Upper lobe of left lung (tissue), 6 donors: ENCODE measurements around the gene NACC1. TPM values are rescaled to one million over a fixed set of nuclear protein-coding genes. Genes with fewer than 3 reads are reported as not detected.
A peak's percentile ranks its signal among the peaks of the same experiment; 100 is the strongest.
"Not testable (repeated sequence)": the region's sequence is repeated elsewhere in the genome, so short reads cannot be mapped to it uniquely, and the experiment has no call there.

ENCODE experiments used
- ATAC-seq, 2 donors: fragments of 200-7000 bp; cut with Tn5 transposase; one replicate each; pipeline ENCODE4 v1.9.1; 2022; ENCODE audit warnings: mild to moderate bottlenecking in 2 of 2, moderate library complexity in 2 of 2; ENCODE audit not compliant: low FRiP score in 2 of 2
- DNase-seq, 2 donors: peaks; one replicate each; pipeline ENCODE4 v3.0.0-alpha.2; 2019 to 2020
- H3K27ac ChIP-seq, 4 donors: fragments of 200-600 bp; sonication (generic); one replicate each; pipeline ENCODE4 v1.5.1; 2016 to 2019
- H3K27me3 ChIP-seq, 4 donors: fragments of 200-600 bp; sonication (generic); one replicate each; pipeline ENCODE4 v1.5.1; 2017 to 2019
- H3K36me3 ChIP-seq, 4 donors: fragments of 200-600 bp; sonication (generic); one replicate each; pipeline ENCODE4 v1.5.1; 2016 to 2019
- H3K4me1 ChIP-seq, 4 donors: fragments of 200-600 bp; sonication (generic); one replicate each; pipeline ENCODE4 v1.5.1; 2018 to 2019
- H3K4me3 ChIP-seq, 4 donors: fragments of 200-600 bp; sonication (generic); one replicate each; pipeline ENCODE4 v1.5.1; 2017 to 2019; ENCODE audit warnings: mild to moderate bottlenecking in 2 of 4, moderate library complexity in 1 of 4
- H3K9me3 ChIP-seq, 4 donors: fragments of 200-600 bp; sonication (generic); one replicate each; pipeline ENCODE4 v1.5.1; 2018 to 2019
- CTCF ChIP-seq, 6 experiments: fragments of 450-650 bp in 4 of 6; fragments of 200-600 bp in 2 of 6; sonication (generic) in 2 of 6; IDR thresholded peaks; one replicate each; pipeline ENCODE4 v1.5.1; 2016 to 2019; ENCODE audit warnings: antibody characterized with exemption in 6 of 6
- EP300 ChIP-seq, 4 donors: sonication (generic); formaldehyde crosslinking; IDR thresholded peaks; one replicate each; pipeline ENCODE4 v1.5.1; 2017; ENCODE audit warnings: antibody characterized with exemption in 4 of 4, control low read depth in 2 of 4
- POLR2A ChIP-seq, 4 donors: fragments of 450-650 bp; IDR thresholded peaks; one replicate each; pipeline ENCODE4 v1.5.1; 2016 to 2017; ENCODE audit warnings: antibody characterized with exemption in 4 of 4, mild to moderate bottlenecking in 2 of 4
- POLR2AphosphoS5 ChIP-seq, 2 donors: sonication (generic); formaldehyde crosslinking; IDR thresholded peaks; one replicate each; pipeline ENCODE4 v1.5.1; 2017; ENCODE audit warnings: antibody characterized with exemption in 2 of 2
- WGBS, 2 donors: methylation state at CpG; one replicate each; pipeline ENCODE4 v1.1.5; 2017 to 2018; 5-methylcytosine and 5-hydroxymethylcytosine counted together
- total RNA-seq, 6 donors: library from RNA; depleted of rRNA in 4 of 6; stranded (reverse); fragments of >200 nt in 4 of 6; gene quantifications; one replicate each; pipeline versions ENCODE4 v1.1.0 to v1.2.1, GENCODE V29; 2016 to 2021
- donor health status: DM: no; HTN: no; CAD: no; lungs with moderate emphysema.
- donor health status: DM: no; HTN: yes; CAD: no; lungs with severe emphysema.

NACC1 gene
- total RNA-seq, 6 donors from 2014 or later, result 22.0 to 96.1 (median 55.7) TPM

DNA sequence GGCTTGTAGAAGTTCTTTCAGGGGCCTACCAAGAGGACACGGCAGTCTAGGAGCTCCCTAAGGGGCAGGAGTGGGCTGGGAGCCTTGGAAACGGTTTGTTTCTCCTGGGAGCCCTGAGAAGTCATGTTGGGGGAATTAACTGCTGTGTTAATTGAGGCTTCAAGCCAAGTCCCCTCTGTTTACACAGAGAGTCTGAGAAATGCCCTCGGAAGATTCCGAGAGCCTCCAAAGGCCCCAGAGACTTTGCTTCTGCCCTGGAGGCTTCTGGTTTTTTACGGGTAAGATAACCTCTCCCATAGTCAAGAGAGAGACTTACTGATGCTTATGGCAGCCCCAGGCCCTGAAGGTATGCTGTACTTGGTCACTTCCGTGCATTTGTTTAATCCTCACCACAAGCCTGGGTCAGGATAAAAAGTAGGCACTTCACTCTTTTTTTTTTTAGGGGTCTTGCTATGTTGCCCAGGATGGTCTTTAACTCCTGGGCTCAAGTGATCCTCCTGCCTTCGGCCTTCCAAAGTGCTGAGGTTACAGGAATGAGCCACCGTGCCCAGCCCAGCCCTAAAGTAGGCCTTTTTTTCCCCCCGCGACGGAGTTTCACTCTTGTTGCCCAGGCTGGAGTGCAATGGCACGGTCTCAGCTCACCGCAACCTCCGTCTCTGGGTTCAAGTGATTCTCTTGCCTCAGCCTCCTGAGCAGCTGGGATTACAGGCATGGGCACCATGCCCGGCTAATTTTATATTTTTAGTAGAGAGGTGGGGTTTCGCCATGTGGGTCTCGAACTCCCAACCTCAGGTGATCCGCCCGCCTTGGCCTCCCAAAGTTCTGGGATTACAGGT lies 47.3 kb downstream of the NACC1 start:
- Histone ChIP-seq H3K27me3 (no peaks in the 10 kb centered on the region), H3K4me1 (peaks cover 55 to 90% (median 80%) of the 10 kb centered on the region in 4 donors), H3K36me3 (no peaks in the 10 kb centered on the region), H3K9me3 (no peaks in the 10 kb centered on the region), H3K27ac (peak overlapping the region; percentile 97 to 98 (median 98)), H3K4me3 (no peak overlapping the region)
- TF ChIP-seq POLR2A (IDR thresholded peaks at IDR 0.05) (no peak), EP300 (IDR thresholded peaks at IDR 0.05) (no peak), POLR2AphosphoS5 (IDR thresholded peaks at IDR 0.05) (no peak), CTCF (IDR thresholded peaks at IDR 0.05) (no peak)
- no peak for DNase-seq
- 80 to 81% methylated on average over 16 to 19 of the region's 19 CpGs for WGBS, 2 donors
- ATAC-seq, result no peak

GRCh38 chr19:13166151-13166550 lies 48.1 kb downstream of the NACC1 start:
- ATAC-seq, result not testable (repeated sequence)
- WGBS, 2 donors, result 96 to 97% methylated on average over 3 of the region's 3 CpGs
- peaks cover 55 to 89% (median 77%) of the 10 kb centered on the region in 4 donors for H3K4me1 ChIP-seq

GRCh38 chr19:13169769-13170168 lies 51.7 kb downstream of the NACC1 start:
- peak overlapping the region; percentile 38 to 98 (median 72) for H3K27ac ChIP-seq
- peaks cover 43 to 73% (median 66%) of the 10 kb centered on the region in 4 donors for H3K4me1 ChIP-seq
- H3K9me3 ChIP-seq, result no peaks in the 10 kb centered on the region
- no peak for TF ChIP-seq EP300 (IDR thresholded peaks at IDR 0.05)
- TF ChIP-seq CTCF (IDR thresholded peaks at IDR 0.05), result no peak
- no peak for TF ChIP-seq POLR2A (IDR thresholded peaks at IDR 0.05)
- no peak for TF ChIP-seq POLR2AphosphoS5 (IDR thresholded peaks at IDR 0.05)
- 65 to 74% methylated on average over 3 of the region's 5 CpGs for WGBS, 2 donors
- peak in 1 of 2 donors; percentile 38 for ATAC-seq
- H3K36me3 ChIP-seq, result no peaks in the 10 kb centered on the region
- H3K27me3 ChIP-seq, result no peaks in the 10 kb centered on the region
- no peak for DNase-seq
- no peak overlapping the region for H3K4me3 ChIP-seq

More at GRCh38 chr19:13166151-13166550, 48.1 kb downstream of the NACC1 start:
- not testable (repeated sequence) for H3K9me3 ChIP-seq, H3K27me3 ChIP-seq, H3K36me3 ChIP-seq, DNase-seq, H3K4me3 ChIP-seq
- peak overlapping the region; percentile 97 to 98 (median 98) for H3K27ac ChIP-seq

DNA sequence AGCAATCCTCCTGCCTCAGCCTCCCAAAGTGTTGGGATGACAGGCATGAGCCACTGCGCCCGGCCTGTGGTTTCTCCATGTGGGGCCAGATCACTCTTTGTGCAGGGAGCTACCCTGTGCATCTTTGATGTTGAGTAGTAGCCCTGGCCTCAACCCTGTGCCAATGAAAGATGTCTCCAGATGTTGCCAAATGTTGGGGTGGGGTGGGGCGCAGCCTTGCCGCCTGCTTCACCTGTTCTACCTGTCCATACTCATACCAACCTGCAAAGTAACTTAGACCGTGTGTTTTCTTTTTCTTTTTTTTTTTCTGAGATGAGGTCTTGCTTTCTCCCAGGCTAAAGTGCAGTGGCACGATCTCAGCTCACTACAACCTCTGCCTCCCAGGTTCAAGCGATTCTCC lies 53.1 kb downstream of the NACC1 start:
- no peak overlapping the region for H3K4me3 ChIP-seq
- no peak for TF ChIP-seq EP300 (IDR thresholded peaks at IDR 0.05)
- TF ChIP-seq CTCF (IDR thresholded peaks at IDR 0.05), result no peak
- no peak for TF ChIP-seq POLR2A (IDR thresholded peaks at IDR 0.05)
- no peak for TF ChIP-seq POLR2AphosphoS5 (IDR thresholded peaks at IDR 0.05)
- DNase-seq, result no peak
- no peaks in the 10 kb centered on the region for H3K27me3 ChIP-seq
- no peaks in the 10 kb centered on the region for H3K36me3 ChIP-seq
- H3K27ac ChIP-seq, result peak overlapping the region in 2 of 4 donors; percentile 83 to 98
- ATAC-seq, result no peak
- H3K4me1 ChIP-seq, result peaks cover 30 to 59% (median 53%) of the 10 kb centered on the region in 4 donors
- WGBS, 2 donors, result 90 to 97% methylated on average over 5 to 7 of the region's 7 CpGs
- H3K9me3 ChIP-seq, result no peaks in the 10 kb centered on the region

- WGBS, 2 donors, result 31% methylated on average over 18 of the region's 18 CpGs
- H3K9me3 ChIP-seq, result no peaks in the 10 kb centered on the region
- ATAC-seq, result peak; percentile 9 to 48
- H3K27ac ChIP-seq, result peak overlapping the region; percentile 67 to 85 (median 82)
- H3K4me3 ChIP-seq, result no peak overlapping the region
- no peak for TF ChIP-seq CTCF (IDR thresholded peaks at IDR 0.05)
- TF ChIP-seq EP300 (IDR thresholded peaks at IDR 0.05), result no peak
- peak; percentile 43 to 60 for TF ChIP-seq POLR2AphosphoS5 (IDR thresholded peaks at IDR 0.05)
- peaks cover 16 to 45% (median 40%) of the 10 kb centered on the region in 4 donors for H3K4me1 ChIP-seq
- peak; percentile 69 to 90 for DNase-seq
- H3K27me3 ChIP-seq, result no peaks in the 10 kb centered on the region
- no peaks in the 10 kb centered on the region for H3K36me3 ChIP-seq
These were observed 54.5 kb downstream of the NACC1 start for GRCh38 chr19:13172346-13173138.
